GM21737 (cell line): Measurements from ENCODE around the gene STARD3NL.
A peak's percentile ranks its signal among the peaks of the same experiment; 100 is the strongest.

ENCODE experiments used
- ATAC-seq: cut with Tn5 transposase; IDR thresholded peaks from one replicate; pipeline ENCODE4 v1.9.1; 2021; ENCODE audit warnings: mild to moderate bottlenecking, moderate library complexity; ENCODE audit not compliant: unreplicated experiment

Gene STARD3NL

DNA sequence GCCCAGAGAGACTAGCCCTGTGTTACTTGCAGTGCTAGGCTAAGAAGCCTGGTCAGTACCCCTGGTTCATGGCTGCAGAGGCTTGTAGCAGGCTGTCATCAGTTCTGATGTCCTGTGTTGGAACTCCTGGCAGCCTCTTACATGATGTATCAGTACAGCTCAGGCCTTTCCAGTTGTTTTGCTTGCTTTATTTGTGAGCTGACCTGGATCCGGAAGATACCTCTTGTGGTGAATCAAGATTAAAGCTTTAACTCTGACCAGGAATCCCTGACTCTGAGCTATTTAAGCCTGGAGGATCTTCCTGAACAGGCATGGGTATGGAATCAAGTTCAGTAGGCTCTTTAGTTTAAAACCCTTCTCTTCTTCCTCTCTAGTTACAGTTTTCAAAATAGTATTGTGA lies 4.4 kb downstream of the STARD3NL start:
- no peak for ATAC-seq

DNA sequence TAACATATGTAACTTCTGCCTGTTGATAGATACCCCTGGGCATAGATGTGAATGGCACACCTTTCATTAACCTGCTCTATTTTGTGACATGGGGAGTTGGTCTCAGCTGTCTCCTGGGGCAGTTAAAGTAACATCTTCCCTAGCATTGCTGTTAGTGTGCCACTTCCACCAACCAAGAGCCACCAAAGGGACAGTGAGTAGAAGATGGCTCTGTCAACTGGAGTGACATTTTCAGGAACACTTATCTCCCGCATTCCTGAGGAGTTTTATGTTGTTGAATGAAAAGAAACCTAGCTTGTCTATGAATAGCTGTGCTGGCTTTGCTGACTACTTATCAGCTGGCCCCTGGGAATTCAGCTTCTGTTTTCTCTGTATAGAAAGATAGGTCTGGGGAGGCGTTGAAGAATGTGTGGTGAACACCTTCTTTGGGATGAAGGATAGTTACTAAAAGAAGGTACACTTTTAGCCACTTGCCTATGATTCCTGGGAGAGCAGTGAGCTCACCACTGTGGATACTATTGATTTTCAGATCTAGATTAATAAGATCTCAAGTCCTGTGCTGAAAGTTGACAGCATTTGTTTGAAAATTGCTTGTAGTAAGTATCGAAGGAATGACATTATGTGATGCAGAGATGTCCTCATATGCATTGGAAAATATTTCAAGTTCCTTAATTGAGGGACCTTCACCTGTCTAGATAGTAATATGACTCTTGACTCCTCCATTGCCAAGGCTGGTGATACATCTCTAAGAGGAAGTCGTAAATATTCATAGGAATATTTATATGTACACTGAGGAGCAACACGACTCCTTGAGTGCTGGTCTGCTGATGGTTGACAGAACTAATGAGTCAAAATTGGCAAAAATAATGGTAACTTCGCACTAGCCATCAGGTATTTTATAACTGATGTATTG lies 7.6 kb downstream of the STARD3NL start:
- ATAC-seq: no peak

DNA sequence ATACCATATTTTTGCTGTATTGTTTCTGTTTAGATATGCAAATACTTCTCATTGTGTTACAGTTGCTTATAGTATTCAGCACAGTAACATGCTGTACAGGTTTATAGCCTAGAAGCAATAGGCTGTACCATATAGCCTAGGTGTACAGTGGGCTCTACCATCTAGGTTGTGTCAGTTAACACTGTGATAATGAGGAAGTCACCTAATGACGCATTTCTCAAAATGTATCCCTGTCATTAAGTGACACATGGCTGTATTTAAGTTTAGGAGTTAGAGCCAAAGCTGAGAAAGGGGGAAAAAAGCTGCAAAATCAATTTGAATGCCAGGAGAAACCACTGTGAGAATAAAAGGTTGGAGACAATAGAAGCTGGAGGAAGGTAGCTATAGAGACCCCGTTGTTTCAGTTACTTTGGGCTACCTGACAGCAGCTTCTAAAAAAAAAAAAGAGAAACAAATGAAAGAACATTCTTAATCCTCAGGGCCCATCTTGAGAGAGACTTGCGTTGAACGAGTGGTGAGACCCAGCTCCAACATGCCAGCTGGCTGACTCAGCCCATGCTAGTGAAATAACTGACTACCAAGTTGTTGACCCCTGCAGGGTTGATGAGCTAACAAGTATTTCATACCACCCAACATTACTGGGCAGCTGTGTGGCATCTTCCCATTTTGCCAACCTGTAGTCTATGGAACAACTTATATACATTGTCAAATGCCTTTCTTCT lies 8.7 kb downstream of the STARD3NL start:
- no peak for ATAC-seq

DNA sequence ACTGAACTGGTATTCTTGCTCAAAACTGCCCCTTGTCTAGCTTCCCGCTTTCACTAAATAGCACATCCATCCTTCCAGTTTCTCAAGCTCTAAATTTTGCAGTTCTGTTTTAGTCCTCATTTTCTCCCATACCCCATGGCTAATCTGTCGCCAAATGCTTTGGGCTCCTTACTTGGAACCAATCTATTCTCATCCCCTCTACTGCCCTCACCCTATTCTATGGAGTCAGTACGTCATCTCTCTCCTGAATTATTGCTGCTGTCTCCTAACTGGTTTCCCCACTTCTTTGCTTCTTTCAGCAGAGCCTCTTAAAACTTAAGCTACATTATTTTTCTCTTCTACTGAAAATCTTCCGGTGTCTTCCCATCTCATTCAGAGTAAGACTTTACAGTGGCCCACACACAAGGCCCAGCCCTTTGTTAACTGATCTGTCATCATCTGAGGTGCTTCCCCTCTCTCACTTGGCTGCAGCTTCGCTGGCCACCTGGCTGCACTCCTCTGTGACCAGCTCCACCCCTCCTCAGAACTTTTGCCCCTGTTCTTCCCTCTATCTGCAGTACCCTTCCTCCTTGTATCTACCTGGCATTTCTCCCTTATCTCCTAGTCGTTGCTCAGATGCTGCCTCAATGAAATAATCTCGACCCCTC lies 9.9 kb downstream of the STARD3NL start:
- peak; percentile 97 for ATAC-seq

DNA sequence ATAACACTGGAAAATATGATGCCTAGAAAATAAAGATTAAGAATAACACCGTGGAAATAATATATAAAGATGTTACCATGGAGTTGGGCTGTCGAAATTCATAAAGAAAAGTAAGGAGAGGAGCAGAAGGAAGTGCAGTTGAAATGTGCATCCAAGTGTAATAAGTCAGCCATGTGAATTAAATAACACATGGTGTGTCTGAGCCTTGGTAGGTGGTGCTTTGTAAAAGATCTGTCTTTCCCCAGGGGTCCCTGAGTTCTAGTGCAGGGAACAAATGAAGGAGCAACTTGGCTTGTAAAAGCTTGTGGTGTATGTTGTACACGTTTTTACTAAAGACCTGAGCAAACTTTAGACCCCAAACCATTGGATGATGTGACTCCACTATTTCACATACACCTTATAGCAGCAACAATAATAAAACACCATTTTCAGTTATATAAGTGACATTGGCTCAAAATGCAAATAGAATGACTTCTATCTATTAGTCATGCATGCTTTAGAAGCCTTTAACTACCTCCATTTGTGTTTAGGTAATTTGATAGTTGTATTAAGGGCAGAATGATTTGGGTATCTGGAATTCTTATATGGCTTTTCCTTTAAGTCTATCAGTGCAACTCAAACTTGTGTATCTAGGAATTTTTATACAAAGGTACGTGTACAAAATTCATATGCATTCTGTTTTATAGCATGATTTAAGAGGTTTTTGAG lies 11.3 kb downstream of the STARD3NL start:
- ATAC-seq: no peak

DNA sequence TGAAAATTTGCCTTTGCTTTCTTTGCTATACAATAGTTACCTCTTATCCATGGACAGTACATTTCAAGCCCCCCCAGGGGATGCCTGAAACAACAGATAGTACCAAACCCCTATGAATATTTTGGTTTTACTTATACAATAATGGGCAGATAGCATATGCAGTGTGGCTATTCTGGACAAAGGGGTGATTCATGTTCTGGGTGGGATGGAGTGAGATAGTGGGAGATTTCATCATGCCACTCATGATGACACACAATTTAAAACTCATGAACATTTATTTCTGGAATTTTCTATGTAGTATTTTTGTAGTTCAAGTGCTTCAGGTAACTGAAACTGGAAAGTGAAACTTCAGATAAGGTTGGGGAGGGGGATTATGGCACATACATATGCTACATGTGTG lies 12.0 kb downstream of the STARD3NL start:
- ATAC-seq: no peak

DNA sequence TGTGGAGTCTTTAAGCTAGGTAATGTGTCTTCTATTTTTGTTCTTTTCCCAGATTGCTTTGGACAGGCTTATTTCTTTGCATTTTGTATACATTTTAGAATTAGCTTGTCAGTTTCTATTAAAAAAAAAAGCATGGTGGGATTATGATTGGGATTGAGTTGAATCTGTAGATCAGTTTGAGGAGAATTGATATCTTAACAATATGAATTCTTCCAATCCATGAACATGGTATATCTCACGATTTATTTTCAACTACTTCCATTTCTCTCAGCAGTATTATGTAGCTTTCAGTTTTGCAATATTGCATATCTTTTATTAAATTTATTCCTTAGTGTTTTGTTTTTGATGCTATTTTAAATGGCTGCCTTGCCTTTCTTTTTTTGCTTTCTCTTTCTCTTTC lies 13.7 kb downstream of the STARD3NL start:
- no peak for ATAC-seq

DNA sequence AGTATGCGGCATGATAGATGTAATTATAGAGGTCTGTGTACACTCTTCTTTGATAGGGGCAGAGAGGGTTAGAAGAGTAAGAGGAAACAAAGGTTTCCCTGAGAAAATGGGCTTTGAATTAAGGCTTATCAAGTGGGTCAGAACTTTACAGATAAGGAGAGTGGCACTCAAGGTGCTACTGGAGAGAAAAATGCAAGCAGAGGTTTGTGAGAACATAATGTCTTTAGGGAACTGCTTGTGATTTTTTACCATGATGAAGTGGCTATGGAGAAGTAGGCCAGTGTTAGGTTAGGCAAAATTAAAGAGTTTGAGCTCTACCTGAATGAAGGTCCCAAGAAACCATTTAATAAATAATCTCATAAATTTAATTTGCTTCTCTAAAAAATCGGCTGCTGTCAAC lies 14.3 kb downstream of the STARD3NL start:
- ATAC-seq: no peak

DNA sequence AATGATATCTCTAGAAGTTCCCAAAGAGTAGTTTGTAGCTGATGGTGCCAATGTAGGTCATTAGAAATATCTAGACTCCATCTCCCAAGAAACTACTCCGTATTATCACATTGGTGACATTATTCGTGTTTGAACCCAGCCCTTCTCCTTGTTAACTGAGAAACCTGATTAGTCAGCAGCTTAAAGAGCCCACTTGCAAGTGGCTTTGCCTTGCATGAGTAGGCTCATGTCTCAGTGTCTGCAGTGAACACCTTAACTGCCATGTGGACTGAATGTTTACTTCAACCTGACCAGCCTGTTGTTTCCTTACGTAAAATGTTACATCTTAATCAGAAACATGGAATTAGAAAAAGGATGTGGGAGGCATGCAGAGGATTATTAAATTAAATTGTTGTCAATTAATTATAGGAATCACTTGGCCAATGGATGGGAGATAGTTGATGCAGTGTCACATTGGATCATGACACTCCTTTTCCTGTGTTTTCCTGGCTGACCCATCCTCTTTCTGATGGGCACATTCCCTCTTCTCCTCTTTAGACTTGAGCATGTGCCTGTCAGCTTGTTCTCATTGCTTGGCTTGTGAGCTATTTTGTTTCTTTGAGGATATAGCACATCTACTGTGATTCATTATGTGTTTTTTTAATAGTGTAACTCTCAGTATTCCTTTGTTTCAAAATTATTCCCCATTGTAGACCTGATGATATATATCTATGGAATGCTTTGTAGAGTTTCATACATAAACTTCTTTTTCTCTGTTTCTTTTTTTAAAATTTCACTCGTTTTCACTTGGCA lies 18.0 kb downstream of the STARD3NL start:
- ATAC-seq: no peak

DNA sequence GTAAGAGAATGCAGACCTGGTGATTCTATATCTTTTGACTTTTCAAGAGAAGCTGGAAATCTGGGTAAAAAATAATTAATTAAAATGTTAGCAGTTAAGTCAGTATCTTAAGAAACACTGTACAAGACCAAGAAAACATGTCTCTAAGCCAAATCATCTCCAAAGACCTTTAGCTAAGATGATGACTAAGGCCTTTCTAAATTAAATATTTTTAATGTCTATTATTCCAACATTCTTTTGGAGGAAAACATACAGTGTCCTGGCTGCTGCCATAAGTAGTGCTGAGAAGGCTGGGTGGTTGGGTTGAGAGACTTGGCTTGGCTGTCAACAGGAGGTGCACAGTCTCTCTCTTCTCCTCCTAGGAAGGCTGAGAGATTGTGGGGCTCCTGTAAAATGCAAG lies 20.3 kb downstream of the STARD3NL start:
- ATAC-seq: no peak

DNA sequence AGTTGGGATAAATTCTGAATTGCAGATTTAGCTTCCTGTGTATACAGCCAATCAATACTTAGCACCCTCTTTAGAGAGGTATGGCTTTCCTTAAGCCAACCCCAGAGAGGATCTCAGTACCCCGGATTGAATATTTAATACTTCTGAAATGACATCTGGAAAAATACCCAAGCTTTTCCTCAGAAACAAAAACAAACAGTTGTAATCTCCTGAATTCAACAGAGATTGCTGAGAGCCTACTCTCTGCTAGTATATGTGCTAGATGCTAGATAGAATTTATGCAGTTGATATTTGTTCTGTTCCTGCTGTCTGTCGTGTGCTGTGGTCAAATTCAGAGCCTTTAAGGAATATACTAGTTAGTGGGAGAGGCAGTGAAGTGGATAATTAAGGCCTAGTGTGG lies 21.1 kb downstream of the STARD3NL start:
- ATAC-seq: no peak

DNA sequence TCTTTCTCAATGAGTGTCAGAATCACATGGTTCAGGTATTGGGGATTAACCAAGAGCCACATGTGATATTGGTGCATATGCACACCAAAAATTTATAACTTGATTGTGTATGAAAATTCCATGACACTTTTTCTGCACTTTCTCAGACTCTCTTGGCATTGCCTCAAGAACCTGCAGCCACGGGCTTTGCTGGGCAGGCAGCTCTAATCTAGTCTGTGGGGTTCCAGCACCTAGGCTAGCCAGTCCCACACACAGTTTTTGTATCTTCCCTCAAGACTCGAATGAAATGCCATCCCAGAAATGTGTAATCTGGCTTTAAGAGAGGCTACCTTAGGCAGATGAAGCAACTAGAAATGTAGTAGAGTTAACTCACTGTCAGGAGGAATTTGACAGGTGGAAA lies 21.7 kb downstream of the STARD3NL start:
- ATAC-seq: no peak

DNA sequence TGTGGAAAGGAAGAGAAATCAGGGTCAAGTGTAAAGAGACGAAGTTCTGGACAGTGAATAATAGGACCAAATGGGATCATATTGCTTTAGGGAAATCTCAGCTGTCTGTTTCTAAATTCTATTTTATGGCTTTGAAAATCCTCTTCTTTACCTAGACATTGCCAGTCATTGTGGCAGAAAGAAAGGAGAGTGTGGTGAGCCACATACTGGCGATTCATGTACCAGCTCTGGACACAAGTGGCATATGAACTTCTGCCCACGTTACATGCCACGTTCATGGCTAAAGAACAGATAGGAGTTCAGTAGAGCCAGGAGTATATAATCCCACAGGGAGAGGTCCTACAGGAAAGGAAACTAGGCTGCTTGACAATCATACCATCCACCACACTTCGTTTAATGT lies 28.0 kb downstream of the STARD3NL start:
- ATAC-seq: no peak

DNA sequence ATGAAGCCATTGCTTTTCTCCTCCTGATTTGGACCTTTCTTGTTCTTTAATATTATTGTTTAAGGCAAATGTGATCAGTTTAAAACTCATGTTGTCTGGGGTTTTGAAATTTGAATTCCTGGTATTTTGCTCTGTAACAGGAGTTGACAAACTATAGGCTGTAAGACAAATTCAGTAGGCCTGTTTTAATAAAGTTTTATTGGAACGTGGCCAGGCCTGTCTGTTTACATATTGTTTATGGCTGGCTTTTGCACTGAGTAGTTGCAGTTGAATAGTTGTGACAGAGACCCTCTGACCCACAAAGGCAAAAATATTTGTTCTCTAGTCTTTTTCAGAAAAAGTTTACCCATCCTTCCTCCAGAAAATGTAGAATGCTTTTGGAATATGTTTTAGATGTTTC lies 29.8 kb downstream of the STARD3NL start:
- no peak for ATAC-seq

DNA sequence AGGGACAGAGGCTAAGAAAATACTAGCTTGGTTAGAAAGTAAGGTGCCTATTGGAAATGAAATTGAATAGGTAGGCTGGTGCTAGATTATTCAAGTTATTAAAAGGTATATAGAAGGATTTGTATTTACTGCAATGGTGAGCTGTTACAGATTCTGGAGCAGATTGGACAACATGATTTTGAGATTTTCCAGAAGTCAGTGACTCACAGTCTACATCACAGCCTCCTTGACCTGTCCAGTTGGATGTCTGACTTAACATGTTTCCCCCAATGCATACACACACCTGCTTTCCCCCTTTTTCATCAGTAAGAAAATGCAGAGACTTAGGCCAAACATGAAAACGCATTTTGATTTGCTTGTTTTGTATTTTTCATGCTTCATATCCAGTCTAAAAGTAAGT lies 33.4 kb downstream of the STARD3NL start:
- ATAC-seq: no peak

DNA sequence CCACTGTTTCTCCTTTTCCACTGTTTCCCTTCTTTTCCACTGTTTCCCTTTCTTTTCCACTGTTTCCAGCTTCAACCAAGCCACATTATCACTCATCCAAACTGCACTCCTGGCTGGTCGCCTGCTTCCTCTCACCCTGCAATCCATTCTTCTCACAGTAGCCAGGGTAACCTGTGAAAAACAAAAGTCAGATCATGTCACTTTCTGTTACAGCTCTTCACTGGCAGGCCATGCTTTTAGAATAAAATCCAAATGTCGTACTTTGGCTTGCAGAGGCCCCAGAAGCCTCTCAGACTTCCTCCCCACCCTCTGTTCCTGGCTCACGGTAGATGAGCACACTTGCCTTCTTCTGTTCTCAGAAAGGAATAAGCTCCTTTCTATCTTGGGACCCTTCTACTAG lies 33.9 kb downstream of the STARD3NL start:
- ATAC-seq: no peak

DNA sequence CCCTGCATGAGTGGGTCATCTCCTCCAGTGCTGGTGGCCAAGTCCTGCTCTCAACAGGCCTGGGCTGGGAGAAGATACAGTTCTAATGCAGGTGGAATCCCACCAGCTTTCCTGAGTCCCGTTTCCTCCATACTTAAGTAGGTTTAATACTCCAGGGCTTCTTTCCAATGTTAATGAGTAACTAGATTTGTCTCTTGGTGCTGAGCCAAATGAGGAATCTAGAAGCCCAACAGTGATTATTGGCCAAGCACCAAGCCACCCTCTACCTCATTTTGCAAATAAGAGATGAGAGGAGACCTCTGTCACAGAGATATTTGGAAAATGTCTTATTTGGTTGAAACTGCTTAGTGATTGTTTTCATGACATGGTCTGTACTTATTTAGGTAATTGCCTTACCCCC lies 37.1 kb downstream of the STARD3NL start:
- ATAC-seq: no peak

DNA sequence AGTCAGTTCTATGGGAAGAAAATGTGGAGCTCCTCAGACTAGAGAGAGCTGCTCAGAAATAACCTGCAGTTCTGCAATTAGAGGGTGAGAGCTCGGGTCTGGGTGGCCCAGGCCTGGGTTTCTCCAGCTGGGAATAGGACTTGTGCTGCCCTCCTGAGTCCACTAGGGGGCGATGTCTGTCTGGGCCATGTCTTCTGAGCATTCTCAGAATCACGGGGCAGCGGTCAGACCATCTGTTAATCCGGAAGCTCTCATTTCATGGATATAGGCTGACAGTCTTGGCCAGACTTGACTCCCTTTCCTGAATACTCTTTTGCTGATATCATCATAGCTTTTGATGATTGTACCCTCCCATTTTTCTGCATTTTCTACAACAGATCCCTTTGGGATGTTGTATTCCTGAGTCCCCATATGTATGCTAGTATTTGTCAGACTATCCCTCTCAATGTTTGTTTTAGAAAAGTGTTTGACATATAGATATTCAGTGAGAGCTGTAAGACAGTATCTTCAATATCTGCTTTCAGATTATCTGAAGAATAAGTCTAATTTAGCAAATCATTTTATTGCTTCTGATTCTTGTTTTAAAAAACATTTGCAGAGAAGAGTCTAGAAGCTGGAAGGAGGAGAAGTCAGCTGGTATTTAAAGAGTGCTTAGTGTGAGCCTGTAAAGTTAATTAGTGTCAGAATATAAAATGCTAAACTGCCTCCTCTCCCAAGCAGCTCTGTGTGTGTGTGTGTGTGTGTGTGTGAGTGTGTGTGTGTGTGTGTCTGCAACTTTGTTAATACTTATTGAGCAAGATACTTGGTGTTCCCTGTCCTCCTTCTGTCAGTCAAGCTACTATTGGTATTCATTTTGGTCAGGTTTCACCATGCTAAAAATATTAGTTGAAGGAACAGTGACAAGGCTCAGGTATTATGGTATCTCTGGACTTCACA lies 38.0 kb downstream of the STARD3NL start:
- ATAC-seq: peak; percentile 85

DNA sequence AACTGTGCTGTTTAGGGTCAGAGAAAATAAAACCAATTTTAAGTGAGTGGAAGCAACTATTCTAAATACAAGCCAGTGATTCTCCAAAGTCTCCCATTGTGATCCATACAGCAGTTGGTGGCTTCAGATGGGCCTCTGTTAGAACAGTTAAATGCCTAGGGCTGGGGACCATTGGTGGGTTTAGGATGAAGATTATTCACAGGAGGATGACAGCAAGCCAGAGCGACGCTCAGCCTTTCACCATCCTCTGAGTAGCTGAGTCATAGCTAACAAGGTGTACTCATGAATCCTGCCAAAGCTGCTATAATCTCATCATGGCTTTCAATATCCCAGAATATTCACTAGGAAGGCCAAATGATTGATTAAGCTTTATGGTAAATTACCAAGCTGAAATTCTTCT lies 39.6 kb downstream of the STARD3NL start:
- ATAC-seq: no peak
